Adipocyte (in vitro differentiated cells): ENCODE results near the gene BCR.

Experiments used
- DNase-seq: peaks from one replicate; pipeline ENCODE4 v3.0.0-alpha.2; 2015; ENCODE audit warnings: low read depth
- H3K27me3 ChIP-seq: replicated peaks from 2 replicates; pipeline ENCODE4 v1.7.0; 2013; ENCODE audit warnings: mild to moderate bottlenecking, low read length, moderate library complexity; ENCODE audit not compliant: control insufficient read depth, insufficient read depth
- H3K36me3 ChIP-seq: 2 replicates; pipeline ENCODE4 v1.7.0; 2013; ENCODE audit warnings: low read length, mild to moderate bottlenecking, moderate library complexity; ENCODE audit not compliant: control insufficient read depth, insufficient read depth, severe bottlenecking
- H3K4me1 ChIP-seq: 2 replicates; pipeline ENCODE4 v1.7.0; 2013; ENCODE audit warnings: mild to moderate bottlenecking, low read length, moderate library complexity; ENCODE audit not compliant: control insufficient read depth, insufficient read depth
- H3K4me3 ChIP-seq: 2 replicates; pipeline ENCODE4 v1.7.0; 2013; ENCODE audit warnings: mild to moderate bottlenecking, low read length, moderate library complexity
- H3K9ac ChIP-seq: 2 replicates; pipeline ENCODE4 v1.7.0; 2013; ENCODE audit warnings: mild to moderate bottlenecking, low read length, moderate library complexity
- H3K9me3 ChIP-seq: 2 replicates; pipeline ENCODE4 v1.7.0; 2013; ENCODE audit warnings: mild to moderate bottlenecking, low read length, moderate library complexity; ENCODE audit not compliant: control insufficient read depth

Gene BCR

DNA sequence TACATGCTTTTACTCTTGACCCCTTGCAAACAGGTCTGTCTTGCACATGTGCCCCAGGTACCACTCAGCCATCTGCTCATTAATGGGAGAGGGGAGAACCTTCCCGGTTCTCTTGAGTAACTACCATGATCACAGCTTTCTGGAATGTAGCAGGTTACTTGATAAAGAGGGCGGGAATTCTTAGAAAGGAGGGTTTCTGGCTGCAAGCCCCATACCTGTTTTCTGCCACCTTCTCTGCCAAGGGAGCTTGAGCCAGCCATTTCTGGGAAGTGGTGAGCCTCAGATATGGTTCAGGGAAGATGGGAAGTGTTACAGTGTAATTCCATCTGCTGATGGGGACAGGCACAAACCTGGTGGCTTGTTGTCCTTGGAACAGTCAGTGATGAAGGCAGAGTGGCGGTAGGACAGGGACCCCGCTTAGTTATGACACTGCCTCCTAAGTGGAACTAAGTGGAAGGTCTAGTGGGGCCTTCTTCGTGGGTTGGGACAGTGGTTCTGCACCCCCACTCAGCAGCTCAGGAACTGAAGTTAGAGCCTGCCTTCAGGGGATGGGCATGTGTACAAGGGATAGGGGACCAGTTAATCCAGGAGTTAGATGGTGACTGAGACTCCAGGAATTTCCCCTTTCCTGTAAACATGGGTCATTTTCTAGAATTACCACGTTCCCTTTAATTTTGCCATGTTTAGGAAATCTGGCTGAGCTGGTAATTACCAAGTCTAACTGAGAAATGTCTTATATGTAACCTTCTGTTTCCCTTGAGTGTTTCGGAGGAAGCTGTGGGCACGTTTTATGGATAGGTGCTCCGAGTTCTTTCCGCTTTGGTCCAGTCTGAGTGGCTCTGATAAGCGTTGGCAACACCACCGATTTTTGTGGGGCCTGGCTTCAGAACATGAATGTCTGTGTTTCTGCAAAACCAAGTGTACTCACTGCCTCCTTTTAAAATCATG, 35.3 kb downstream of the BCR start:
- Histone ChIP-seq H3K9ac (no peak overlapping the region), H3K4me1 (peaks cover 36% of the 10 kb centered on the region), H3K4me3 (no peak overlapping the region), H3K9me3 (no peaks in the 10 kb centered on the region), H3K27me3 (no peaks in the 10 kb centered on the region), H3K36me3 (no peaks in the 10 kb centered on the region)
- DNase-seq, result peak; percentile 56

GRCh38 chr22:23216461-23217170, 36.3 kb downstream of the BCR start:
- Histone ChIP-seq H3K36me3 (no peaks in the 10 kb centered on the region), H3K9me3 (no peaks in the 10 kb centered on the region), H3K4me3 (no peak overlapping the region), H3K9ac (no peak overlapping the region), H3K4me1 (peaks cover 43% of the 10 kb centered on the region), H3K27me3 (no peaks in the 10 kb centered on the region)
- DNase-seq, result no peak

- no peak overlapping the region for H3K4me3 ChIP-seq
- H3K9me3 ChIP-seq, result no peaks in the 10 kb centered on the region
- H3K27me3 ChIP-seq, result no peaks in the 10 kb centered on the region
- DNase-seq, result no peak
- no peak overlapping the region for H3K9ac ChIP-seq
- H3K4me1 ChIP-seq, result peaks cover 43% of the 10 kb centered on the region
- no peaks in the 10 kb centered on the region for H3K36me3 ChIP-seq
Measured at GRCh38 chr22:23217171-23218052, 37.1 kb downstream of the BCR start.

DNA sequence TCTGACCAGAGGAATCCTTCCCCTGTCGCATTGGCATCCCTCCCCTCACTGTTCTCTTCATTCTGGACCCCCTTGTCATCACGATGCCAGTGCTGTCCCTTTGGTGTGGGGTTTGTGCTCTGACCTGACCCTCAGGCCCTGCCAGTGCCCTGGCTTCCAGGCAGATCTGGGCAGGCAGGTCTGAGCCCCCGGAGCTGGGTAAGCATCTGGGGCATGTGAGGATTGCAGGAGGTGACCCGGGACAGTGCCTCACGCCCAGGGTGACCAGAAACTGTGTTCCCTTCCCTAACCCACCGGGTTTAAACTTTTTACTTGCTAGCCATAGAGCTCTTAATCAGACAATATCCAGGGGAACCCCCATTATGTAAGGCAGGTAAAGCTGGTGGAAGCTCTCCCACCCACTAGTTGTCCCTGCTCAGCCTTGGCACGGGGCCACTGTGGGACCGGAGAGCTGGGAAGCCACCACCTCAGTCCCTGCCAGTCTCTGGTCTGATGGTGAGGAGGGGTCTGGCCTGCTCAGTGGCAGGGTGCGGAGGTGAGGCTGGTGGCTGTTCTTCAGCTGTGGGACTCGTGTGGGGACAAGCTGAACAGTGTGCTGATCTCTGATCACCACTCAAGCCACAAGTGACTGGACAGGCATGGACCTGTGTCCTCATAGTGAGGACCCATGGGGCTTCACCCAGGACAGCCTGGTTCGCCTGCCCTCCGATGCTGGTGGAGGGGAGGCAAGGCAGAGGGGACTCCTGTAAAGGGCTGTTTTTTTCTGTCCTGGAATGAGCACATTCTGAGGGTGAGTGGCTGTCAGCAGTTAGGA, 38.0 kb downstream of the BCR start:
- Histone ChIP-seq H3K4me1 (peaks cover 45% of the 10 kb centered on the region), H3K36me3 (no peaks in the 10 kb centered on the region), H3K27me3 (no peaks in the 10 kb centered on the region), H3K4me3 (no peak overlapping the region), H3K9me3 (no peaks in the 10 kb centered on the region), H3K9ac (no peak overlapping the region)
- DNase-seq, result no peak

DNA sequence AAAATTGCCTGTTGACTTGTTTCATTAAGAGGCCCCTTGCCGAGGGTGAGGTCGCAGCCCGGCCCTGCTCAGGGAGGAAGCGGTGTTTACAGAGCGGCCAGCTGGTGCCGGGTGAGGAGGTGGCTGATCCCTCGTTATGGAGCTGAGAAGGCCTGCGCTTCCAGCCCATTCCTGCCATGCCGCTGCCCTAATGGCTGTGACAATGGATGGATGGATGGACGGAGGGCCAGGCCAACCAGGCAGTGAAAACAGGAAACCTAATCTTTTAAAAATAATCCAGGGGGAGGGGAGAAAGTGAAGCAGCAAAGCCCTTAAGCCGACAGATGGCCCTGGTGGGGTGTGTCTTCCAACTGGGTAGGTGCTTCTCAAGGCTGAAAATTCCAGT, 38.5 kb downstream of the BCR start:
- Histone ChIP-seq H3K4me3 (no peak overlapping the region), H3K27me3 (no peaks in the 10 kb centered on the region), H3K9ac (no peak overlapping the region), H3K9me3 (no peaks in the 10 kb centered on the region), H3K4me1 (peaks cover 51% of the 10 kb centered on the region), H3K36me3 (no peaks in the 10 kb centered on the region)
- DNase-seq, result peak; percentile 60

DNA sequence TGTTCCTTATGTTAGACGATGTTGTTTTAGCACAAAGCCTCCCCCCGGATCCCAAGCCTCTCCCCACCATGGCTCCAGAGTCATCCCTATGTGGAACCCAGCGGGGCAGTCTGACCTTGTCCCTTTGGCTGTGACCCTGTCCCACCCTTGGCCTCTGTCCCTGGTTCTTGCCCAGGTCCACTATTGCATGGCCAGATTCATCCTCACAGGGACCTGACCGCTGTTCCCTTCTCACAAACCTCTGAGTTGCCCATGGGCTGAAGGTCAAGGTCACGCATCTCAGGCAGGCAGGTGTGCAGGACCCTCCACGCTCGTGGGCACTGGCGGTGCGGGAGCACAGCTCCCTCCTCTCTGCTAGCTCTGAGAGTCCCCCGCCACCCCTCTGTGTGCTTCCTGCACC, 39.0 kb downstream of the BCR start:
- no peaks in the 10 kb centered on the region for H3K9me3 ChIP-seq
- no peaks in the 10 kb centered on the region for H3K36me3 ChIP-seq
- no peak overlapping the region for H3K9ac ChIP-seq
- DNase-seq, result no peak
- H3K4me1 ChIP-seq, result peaks cover 53% of the 10 kb centered on the region
- no peak overlapping the region for H3K4me3 ChIP-seq
- H3K27me3 ChIP-seq, result no peaks in the 10 kb centered on the region

DNA sequence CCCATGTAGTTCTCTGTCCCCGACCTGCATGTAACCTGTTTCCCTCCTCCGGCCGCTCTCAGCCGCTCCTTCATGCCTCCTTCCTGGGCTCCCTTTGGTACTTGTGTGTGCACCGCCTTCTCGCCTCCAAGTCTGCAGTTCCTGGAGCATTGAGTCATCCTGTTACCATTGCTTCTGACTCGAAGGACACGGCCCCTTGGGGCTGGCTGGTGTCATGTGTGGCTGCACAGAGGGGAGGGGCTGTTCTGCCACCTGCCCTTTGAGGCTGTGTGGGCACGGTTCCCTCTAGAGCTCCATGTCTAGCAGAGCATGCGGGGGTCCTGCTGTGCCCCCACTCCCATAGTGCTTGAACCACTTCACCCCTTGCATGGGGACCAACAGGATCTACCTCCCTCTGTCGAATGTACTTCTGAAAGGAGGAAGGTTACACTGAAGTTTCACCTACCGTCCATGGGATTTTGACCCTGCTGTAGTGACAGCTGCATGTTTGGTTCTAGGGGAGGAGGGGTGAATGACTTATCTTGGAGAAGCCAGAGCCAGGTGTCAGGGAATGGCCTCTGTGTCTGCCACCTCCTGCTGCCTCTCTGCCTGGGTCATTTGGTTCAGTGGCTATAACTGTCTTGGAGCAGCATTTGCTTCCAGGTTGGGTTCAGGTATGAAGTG, 39.6 kb downstream of the BCR start:
- DNase-seq, result peak; percentile 37
- Histone ChIP-seq H3K9ac (no peak overlapping the region), H3K36me3 (no peaks in the 10 kb centered on the region), H3K27me3 (no peaks in the 10 kb centered on the region), H3K9me3 (no peaks in the 10 kb centered on the region), H3K4me3 (no peak overlapping the region), H3K4me1 (peaks cover 53% of the 10 kb centered on the region)

DNA sequence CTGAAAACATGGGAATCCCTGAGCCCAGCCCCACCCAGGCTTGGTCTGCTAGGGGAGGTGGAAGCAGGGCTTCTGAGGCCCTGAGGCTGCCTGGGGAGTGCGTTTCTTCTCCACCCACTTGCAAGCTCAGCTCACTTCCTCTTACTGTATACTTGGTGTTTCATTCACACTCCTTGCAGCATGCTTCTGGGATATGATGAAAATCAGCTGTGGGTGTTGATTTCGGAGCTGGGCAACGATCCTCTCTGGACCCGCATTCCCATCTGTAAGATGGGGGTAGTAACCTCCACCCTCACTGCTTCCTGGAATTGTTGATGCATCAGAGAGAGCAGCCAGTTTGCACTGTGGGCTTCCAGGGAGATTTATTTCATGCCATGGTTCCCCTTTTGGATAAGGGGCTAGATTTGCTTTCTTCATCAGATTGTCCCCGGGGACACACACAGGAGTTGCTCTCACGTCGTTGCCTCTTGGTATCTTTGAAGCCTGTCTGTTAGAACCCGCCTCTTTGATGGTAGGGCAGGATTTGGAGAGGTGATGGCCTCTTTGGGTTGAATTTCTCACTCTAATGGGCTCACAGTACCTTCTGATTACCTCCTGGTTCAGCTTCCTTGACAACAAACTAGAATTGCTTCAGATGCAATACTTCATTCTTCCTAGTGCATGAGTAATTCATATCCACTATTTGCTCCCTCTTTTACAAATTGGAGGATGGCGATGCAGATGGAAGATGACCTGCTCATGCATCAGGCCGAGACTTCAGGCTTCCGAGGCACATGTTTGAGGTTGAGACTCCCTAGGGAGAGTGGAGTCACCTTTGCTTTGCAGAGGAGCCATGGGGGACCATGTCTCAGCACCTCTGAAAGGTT, 40.4 kb downstream of the BCR start:
- Histone ChIP-seq H3K27me3 (no peaks in the 10 kb centered on the region), H3K9ac (no peak overlapping the region), H3K36me3 (no peaks in the 10 kb centered on the region), H3K9me3 (no peaks in the 10 kb centered on the region), H3K4me1 (peaks cover 60% of the 10 kb centered on the region), H3K4me3 (no peak overlapping the region)
- peak; percentile 38 for DNase-seq

DNA sequence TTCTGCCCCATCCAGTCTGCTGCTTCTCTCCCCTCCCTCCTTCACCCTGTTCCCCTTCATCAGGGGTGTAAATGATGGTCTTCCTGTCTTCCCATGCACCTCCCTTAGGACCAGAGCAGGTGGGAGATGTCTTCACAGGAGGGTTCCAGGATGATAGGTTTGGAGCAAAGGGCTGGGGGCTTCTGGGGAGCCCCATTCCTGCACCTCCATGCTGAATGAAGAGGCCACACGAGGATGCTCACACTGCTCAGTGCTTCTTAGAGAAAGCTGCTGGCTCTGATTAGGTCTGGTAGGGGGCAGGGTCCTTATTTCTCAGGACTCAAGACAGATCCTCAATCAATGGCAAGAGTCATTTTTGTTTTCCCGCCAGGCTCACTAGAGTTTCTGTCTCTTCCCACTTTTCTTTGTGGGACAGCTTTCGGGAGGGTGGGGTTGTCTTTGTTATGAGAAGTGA, 41.1 kb downstream of the BCR start:
- Histone ChIP-seq H3K9ac (no peak overlapping the region), H3K9me3 (no peaks in the 10 kb centered on the region), H3K27me3 (no peaks in the 10 kb centered on the region), H3K4me3 (no peak overlapping the region), H3K36me3 (no peaks in the 10 kb centered on the region), H3K4me1 (peaks cover 64% of the 10 kb centered on the region)
- no peak for DNase-seq
